Activated CD8-positive, alpha-beta T cell treated with anti-CD3 and anti-CD28 coated beads for 36 hours (primary cell): ENCODE data around the gene UBE2B. TPM values are rescaled to one million over a fixed set of nuclear protein-coding genes. Genes with fewer than 3 reads are reported as not detected.
A peak's percentile ranks its signal among the peaks of the same experiment; 100 is the strongest.

Source experiments
- ATAC-seq: fragments of 200-7000 bp; cut with Tn5 transposase; one replicate; pipeline ENCODE4 v1.10.0; 2021; ENCODE audit warnings: mild to moderate bottlenecking, moderate library complexity
- CTCF ChIA-PET: fragments of 350-600 bp; sonication (Branson Sonifier 250); formaldehyde crosslinking; loops from one replicate; lab custom pipeline; 2021; ENCODE audit warnings: antibody characterized with exemption; lab: Charles Lee
- POLR2A ChIA-PET: fragments of 350-600 bp; sonication (Branson Sonifier 250); formaldehyde crosslinking; loops from one replicate; lab custom pipeline; 2021; ENCODE audit warnings: antibody characterized with exemption; lab: Charles Lee
- DNase-seq: peaks from one replicate; pipeline ENCODE4 v3.0.0-alpha.2; 2020
- H3K27ac Mint-ChIP-seq: one replicate; pipeline ENCODE4 v1.8.0; 2021; ENCODE audit warnings: mild to moderate bottlenecking, mixed read lengths
- H3K27me3 Mint-ChIP-seq: one replicate; pipeline ENCODE4 v1.8.0; 2021; ENCODE audit warnings: mixed read lengths
- H3K36me3 Mint-ChIP-seq: one replicate; pipeline ENCODE4 v1.8.0; 2021; ENCODE audit warnings: low read depth, mixed read lengths
- H3K4me1 Mint-ChIP-seq: one replicate; pipeline ENCODE4 v1.8.0; 2021; ENCODE audit warnings: low read depth, mixed read lengths
- H3K4me3 Mint-ChIP-seq: one replicate; pipeline ENCODE4 v1.8.0; 2021; ENCODE audit warnings: mild to moderate bottlenecking, moderate library complexity, mixed read lengths
- H3K9me3 Mint-ChIP-seq: one replicate; pipeline ENCODE4 v1.8.0; 2021; ENCODE audit warnings: mixed read lengths
- CTCF ChIP-seq: fragments of 200-600 bp; IDR thresholded peaks from one replicate; pipeline ENCODE4 v1.8.0; 2022; ENCODE audit warnings: antibody characterized with exemption, mild to moderate bottlenecking
- intact Hi-C: fragments of 100-400 bp; cut with micrococcal nuclease; formaldehyde crosslinking; loops from one replicate; pipeline ENCODE4 v1.10.0; 2022
- total RNA-seq, 2 experiments: library from RNA; stranded (reverse); gene quantifications; one replicate each; pipeline ENCODE4 v1.2.3, GENCODE V29; 2021

The UBE2B gene
- total RNA-seq, 2 experiments from 2014 or later, result 97.6 to 98.9 TPM

- peak within 1 kb of the TSS; percentile 97 for H3K4me3 Mint-ChIP-seq
- ATAC-seq (peak; percentile 99), DNase-seq (peak; percentile 94)
- POLR2A ChIA-PET, result interaction anchor here (0.5 to 1.9 kb wide), 18 partner anchors 10 to 747 kb away, joined by 3 to 15 read pairs (median 4); partner anchors contain the start of genes JADE2 and UBE2B
- H3K36me3 Mint-ChIP-seq, result peaks cover 2% of the 10 kb centered on the region
- peak; percentile 71 for TF ChIP-seq CTCF
- peaks cover 35% of the 10 kb centered on the region for H3K4me1 Mint-ChIP-seq
- no peaks in the 10 kb centered on the region for H3K27me3 Mint-ChIP-seq
- H3K27ac Mint-ChIP-seq, result peak within 1 kb of the TSS; percentile 76
- CTCF ChIA-PET, result interaction anchor here (0.6 to 10.5 kb wide), 31 partner anchors 11 to 493 kb away, joined by 3 to 72 read pairs (median 5); partner anchors contain the start of genes JADE2, PCBD2 and UBE2B
- H3K9me3 Mint-ChIP-seq, result no peaks in the 10 kb centered on the region
- intact Hi-C loops, result loop anchor here (5.0 kb wide), 1 partner anchor 116 kb away; the partner anchor contains the start of gene JADE2
These were observed 40.3 kb downstream of the UBE2B start, which contains the start of gene CDKN2AIPNL for GRCh38 chr5:134411546-134412266. Gene CDKN2AIPNL (minus strand): TSS chr5:134411881. CDS start chr5:134411854, 27 bp downstream.

GRCh38 chr5:134413046-134413445 lies 41.7 kb downstream of the UBE2B start:
- intact Hi-C loops, result loop anchor here (5.0 kb wide), 1 partner anchor 114 kb away; the partner anchor contains the start of gene JADE2
- ATAC-seq, result no peak

GRCh38 chr5:134417707-134418106 lies 46.3 kb downstream of the UBE2B start:
- intact Hi-C loops, result no loop called here

More at GRCh38 chr5:134413046-134413445, 41.7 kb downstream of the UBE2B start:
- TF ChIP-seq CTCF, result no peak
- Mint-ChIP-seq H3K27me3 (no peaks in the 10 kb centered on the region), H3K9me3 (no peaks in the 10 kb centered on the region), H3K36me3 (no peaks in the 10 kb centered on the region), H3K4me1 (peaks cover 30% of the 10 kb centered on the region), H3K27ac (no peak overlapping the region), H3K4me3 (no peak overlapping the region)
- ChIA-PET CTCF (interaction anchor here (0.7 to 10.5 kb wide), 8 partner anchors 15 to 174 kb away, joined by 3 to 72 read pairs (median 11); partner anchors contain the start of gene JADE2), POLR2A (interaction anchor here (0.7 to 1.5 kb wide), 3 partner anchors 16 to 86 kb away, joined by 3 read pairs; no protein-coding TSS in a partner anchor)
- no peak for DNase-seq

GRCh38 chr5:134418958-134419357 lies 47.6 kb downstream of the UBE2B start:
- no peak for ATAC-seq
- TF ChIP-seq CTCF, result no peak
- Mint-ChIP-seq H3K4me3 (no peak overlapping the region), H3K27me3 (no peaks in the 10 kb centered on the region), H3K4me1 (no peaks in the 10 kb centered on the region), H3K36me3 (no peaks in the 10 kb centered on the region), H3K9me3 (no peaks in the 10 kb centered on the region), H3K27ac (no peak overlapping the region)
- intact Hi-C loops, result no loop called here
- ChIA-PET CTCF (interaction anchor here (0.8 to 2.0 kb wide), 4 partner anchors 10 to 159 kb away, joined by 3 to 5 read pairs (median 4); no protein-coding TSS in a partner anchor), POLR2A (interaction anchor here (0.7 to 1.7 kb wide), 2 partner anchors 9 to 308 kb away, joined by 3 to 6 read pairs; no protein-coding TSS in a partner anchor)
- DNase-seq, result no peak

More at GRCh38 chr5:134417707-134418106, 46.3 kb downstream of the UBE2B start:
- Mint-ChIP-seq H3K36me3 (no peaks in the 10 kb centered on the region), H3K27me3 (no peaks in the 10 kb centered on the region), H3K27ac (no peak overlapping the region), H3K9me3 (no peaks in the 10 kb centered on the region), H3K4me3 (no peak overlapping the region), H3K4me1 (peaks cover 6% of the 10 kb centered on the region)
- ChIA-PET CTCF (interaction anchor here (0.6 to 2.0 kb wide), 5 partner anchors 23 to 179 kb away, joined by 3 to 5 read pairs (median 3); no protein-coding TSS in a partner anchor), POLR2A (interaction anchor here (0.6 to 1.5 kb wide), 3 partner anchors 10 to 789 kb away, joined by 3 to 5 read pairs (median 4); no protein-coding TSS in a partner anchor)
- no peak for TF ChIP-seq CTCF
- DNase-seq, result no peak
- ATAC-seq, result no peak
